NCI-H2107 (cell line): Measurements from ENCODE around the gene MRPL18.
"Not testable (repeated sequence)": the region's sequence is repeated elsewhere in the genome, so short reads cannot be mapped to it uniquely, and the experiment has no call there.

Experiments used
- DNase-seq: peaks from one replicate; lab custom pipeline; 2025; lab: John Stamatoyannopoulos, UW

MRPL18 gene

DNA sequence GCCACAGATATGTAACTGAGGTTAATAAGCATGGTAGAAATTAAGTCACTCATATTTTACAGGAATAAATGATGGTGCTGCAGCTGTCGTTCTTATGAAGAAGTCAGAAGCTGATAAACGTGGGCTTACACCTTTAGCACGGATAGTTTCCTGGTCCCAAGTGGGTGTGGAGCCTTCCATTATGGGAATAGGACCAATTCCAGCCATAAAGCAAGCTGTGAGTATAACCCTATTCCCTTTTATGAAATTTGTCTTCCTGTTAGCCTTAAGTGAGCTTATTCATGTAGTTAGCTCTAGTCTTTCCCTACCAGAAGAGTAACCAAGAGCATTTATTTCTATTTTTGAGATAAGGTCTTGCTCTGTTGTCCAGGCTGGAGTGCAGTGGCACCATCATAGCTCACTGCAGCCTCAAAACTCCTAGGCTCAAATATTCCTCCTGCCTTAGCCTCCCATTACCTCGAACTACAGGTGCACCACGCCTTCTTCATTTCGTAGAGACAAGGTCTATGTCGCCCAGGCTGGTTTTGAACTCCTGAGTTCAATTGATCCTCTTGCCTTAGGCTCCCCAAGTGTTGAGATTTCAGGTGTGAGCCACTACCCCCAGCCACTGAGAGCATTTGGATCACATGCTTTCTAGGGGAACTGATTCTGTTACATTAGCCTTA is 12.9 kb upstream of the MRPL18 start:
- no peak for DNase-seq

DNA sequence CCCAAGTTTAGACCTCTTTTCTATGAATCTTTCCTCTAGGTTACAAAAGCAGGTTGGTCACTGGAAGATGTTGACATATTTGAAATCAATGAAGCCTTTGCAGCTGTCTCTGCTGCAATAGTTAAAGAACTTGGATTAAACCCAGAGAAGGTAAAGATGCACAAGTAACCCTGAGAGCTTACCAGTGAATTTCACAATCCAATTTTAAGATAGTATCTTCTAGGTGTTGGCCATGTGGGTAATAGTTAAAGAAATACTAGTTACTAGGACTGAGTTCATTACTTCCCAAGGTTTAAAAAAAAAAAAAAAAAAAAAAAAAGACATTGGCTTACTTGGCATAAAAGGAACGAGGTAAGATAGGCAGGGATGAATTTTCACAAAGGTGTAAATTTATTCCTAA is 12.1 kb upstream of the MRPL18 start:
- DNase-seq, result no peak

DNA sequence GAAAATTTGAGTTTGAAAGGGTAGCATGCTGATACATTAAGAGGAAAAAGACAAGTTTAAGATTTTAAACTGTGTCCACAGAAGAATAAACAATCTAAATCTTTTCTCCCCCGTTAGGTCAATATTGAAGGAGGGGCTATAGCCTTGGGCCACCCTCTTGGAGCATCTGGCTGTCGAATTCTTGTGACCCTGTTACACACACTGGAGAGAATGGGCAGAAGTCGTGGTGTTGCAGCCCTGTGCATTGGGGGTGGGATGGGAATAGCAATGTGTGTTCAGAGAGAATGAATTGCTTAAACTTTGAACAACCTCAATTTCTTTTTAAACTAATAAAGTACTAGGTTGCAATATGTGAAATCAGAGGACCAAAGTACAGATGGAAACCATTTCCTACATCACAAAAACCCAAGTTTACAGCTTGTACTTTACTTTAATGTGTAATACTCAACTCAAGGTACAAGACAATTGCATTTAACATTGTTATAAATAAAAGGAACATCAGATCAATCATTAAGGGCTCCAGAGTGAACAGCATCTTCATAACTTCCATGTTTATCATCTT is 11.6 kb upstream of the MRPL18 start:
- DNase-seq, result no peak

DNA sequence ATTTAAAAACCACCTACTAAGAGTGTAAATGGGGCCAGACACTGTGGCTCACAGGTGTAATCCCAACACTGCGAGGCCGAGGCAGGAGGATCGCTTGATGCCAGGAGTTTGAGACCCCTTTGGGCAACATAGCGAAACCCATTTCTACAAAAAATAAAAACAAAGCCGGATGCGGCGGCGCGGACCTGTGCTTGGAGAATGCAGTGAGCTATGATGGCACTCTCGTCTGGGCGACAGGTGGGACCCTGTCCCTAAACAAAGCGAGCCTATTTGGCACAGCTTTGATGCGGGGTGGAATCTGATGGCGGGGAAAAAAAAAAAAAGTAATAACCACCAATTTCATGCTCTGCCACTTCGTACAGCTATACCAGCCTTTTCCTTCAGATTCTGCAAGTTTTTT is 2.0 kb upstream of the MRPL18 start:
- DNase-seq, result no peak

DNA sequence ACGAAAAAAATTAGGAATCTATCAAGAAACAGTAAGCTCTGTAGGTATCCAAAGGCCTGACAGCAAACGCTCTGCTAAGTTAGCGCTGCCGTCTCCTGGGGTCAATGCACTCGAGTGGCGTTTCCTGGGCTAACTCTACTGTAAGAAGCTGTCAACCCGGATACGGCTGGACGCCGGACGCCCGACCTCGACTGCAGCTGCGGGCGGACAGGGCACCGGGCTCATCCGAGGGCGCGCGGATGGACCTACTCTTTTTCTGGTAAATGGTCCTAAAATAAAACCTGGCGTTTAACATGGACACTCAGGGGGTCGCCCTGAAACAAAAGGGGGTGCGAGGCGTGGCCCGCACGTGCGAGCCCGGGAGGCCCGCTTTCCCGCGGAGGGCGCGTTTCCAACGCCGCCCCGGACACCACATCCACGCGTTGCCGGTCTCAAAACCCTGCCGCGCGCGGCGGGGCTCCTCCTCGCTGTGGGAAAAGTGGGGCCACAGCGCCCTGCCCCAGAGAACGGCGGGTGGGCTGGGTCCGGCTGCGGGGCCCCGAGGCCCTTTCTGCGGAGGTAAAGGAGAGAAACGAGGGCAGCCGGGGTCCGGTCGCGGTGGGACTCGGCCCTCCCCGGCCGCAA is 1.4 kb upstream of the MRPL18 start:
- DNase-seq, result no peak

DNA sequence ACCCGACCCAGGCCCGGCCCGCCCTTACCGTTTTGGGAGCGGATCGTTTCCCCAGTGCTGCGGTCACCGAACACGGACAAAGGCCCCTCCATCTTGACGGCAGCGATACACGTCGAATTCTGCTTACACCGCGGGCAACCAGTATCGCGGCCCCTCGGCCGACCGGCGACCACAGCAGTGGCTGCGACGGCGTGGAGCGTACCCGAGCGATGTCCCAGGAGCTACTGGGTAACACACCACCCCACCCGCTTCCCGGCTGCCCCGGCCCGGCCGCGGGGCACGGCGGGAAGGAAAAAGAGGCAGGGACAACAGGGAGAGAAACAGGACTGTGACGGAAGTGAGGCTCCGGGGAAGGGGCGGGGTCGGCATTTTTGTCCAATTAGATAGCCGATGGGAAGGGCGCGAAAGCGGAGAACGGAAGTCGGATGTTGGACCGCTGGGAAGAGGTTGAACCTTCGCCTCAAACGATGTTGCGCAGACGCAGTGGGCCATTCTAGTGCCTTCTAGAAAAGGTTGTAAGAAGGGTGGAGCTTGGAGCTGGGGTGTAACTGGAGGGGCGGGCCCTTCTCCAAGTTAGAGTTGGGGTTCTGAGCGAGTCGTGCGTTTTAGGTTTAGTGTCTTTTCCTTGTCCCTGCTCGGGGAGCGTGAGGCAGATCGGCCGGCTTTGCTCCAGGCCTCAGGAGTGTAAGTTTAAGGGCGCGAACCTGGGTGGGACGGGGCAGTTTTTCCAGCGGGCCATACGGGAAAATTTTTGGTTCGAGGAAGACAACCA is 704 bp upstream of the MRPL18 start, which contains the start of gene TCP1:
TSS of gene TCP1 (minus strand) at position 226 of the 772 bp plus-strand sequence. CDS start at position 92, 134 bp downstream.
- DNase-seq, result peak; percentile 98

DNA sequence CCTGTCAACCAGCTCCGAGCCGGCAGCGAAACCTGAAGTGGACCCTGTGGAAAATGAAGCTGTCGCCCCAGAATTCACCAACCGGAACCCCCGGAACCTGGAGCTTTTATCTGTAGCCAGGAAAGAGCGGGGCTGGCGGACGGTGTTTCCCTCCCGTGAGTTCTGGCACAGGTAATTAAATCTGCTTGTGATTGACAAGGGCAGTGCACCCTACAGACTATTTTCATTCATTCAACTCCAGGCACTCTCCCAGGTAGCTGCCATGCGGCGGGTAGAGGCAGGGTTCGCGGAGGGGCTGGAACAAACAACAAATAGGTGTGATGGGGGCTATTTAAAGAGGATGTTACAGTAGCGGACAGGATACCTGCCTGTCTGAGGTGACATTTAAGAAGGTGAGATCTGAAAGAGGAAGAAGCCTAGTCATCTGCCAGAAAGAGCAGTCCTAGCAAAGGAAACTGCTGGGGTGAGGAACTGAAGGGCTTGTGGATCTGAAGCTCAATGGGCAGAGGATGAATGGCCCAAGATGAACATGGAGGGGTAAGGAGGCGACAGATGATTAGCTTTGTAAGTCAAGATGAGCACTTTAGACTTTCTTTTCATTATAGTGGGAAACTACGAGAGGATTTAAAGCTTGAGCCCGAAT is 810 bp downstream of the MRPL18 start:
- DNase-seq, result no peak

DNA sequence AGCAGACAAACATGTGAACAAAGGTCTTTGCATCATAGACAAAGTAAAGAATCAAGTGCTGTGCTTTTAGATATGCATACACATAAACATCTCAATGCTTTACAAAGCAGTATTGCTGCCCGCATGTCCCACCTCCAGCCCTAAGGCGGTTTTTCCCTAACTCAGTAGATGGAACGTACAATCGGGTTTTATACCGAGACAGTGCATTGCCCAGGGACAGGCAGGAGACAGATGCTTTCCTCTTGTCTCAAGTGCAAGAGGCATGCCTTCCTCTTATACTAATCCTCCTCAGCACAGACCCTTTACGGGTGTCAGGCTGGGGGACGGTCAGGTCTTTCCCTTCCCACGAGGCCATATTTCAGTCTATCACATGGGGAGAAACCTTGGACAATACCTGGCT is 4.7 kb downstream of the MRPL18 start:
- not testable (repeated sequence) for DNase-seq

DNA sequence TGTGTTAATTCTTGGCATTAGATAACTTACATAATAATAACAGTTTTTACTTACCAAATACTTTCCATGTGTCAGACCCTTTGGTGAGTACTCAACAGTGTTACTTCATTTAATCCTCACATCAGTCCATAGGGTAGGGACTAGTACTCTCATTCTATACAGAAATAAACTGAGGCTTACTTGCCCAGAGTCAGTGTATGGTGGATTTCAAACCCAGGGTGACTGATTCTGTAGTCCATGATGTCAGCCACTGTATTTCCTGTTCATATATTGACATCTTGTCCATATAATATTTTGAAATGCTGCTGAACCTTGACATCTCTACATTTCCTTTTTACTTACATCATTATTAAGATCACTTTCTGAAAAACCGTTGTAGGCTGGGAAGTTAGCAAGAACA is 7.3 kb downstream of the MRPL18 start:
- no peak for DNase-seq

DNA sequence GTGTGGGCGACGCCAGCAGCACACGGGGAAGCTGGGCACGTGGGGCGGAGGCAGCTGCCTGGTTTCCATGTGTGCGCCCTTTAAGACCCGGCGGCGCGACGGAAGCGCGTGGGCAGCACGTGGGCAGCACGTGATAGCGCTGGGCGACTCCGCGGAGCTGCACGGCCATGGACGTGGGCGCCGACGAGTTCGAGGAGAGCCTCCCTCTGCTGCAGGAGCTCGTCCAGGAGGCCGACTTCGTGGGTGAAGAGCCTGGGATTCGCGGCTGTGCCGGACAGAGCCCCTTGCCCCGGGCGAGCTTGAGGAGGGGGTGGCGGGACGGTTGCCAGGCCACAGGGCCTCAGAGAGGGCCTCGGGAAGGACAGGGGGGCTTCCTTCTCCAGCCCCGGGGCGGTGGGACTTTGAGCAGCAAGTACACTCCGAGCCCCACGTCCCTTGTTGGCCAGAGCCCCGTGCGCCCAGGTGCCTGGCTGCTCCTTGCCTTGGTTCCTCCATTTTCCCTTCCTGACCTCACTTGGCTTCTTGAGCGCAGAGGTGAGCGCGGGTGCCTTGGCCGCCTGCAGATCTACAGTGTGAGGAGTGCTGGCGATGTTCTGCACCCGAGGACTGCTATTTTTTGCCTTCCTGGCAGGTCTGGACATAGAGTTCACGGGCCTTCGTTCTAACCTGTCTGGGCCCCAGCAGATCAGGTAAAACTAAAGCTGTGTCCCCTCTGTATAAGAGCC is 10.0 kb downstream of the MRPL18 start, which contains the start of gene PNLDC1:
TSS of gene PNLDC1 (plus strand) at position 136 of the 725 bp plus-strand sequence. CDS start at position 168, 32 bp downstream.
- DNase-seq, result no peak

DNA sequence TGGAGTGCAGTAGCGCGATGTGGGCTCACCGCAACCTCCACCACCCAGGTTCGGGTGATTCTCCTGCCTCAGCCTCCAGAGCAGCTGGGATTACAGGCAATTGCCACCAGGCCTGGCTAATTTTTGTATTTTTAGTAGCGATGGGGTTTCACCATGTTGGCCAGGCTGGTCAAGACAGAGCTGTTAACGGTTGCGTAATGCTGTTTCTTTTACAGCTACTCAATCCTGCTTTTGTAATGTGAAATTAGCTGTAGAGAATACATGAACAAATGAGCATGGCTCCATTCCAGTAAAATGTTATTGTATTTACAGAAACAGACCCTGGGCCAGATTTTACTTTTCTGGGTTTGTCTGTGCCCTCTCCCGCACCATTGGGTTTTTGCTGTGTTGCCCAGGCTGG is 11.7 kb downstream of the MRPL18 start:
- DNase-seq, result no peak

DNA sequence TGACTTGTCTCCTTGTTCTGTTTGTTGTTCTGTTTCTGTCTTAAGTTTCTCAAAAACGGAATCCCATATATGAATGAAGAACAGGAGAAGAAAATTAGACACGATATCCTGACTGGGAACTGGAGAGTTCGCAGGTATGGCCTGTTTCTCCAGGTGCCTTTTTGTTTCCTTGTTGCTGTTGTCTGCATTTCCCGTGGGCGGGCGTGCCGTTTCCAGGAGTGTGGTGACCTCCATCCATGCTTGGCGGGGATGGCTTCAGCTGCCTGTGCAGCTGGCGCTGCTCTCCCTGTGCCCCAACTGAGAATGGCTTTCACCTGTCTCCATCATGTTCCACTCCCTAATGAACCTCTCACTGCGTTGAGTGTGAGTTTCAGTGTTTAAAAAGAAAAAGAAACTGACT is 14.2 kb downstream of the MRPL18 start:
- DNase-seq, result no peak

DNA sequence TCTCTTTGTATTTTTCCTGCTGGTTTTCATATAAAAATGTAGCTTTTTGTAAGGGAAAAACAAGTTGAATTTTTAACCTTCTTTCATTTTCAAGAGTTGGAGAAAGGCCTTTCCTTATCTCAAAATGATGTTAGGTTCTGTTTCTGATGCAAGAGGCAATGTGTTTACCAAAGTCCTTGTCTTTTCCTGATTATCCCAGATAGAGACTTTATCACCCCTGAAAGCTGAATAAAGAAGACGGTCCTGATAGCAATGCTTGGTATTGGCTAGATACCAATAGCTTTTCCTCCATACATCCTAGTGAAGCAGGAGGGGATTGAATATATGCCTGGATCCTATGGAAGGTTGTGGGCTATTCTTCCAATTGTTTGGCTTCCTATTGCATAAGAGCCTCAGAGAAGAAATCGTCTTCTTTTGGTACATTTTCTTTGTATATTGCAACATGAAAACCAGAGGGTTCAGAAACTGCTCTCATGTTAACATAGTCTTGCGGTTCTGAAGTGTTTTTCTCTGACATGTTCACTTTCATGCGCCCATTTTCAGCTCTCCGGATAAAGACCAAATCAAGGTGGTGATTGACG is 15.3 kb downstream of the MRPL18 start:
- no peak for DNase-seq

DNA sequence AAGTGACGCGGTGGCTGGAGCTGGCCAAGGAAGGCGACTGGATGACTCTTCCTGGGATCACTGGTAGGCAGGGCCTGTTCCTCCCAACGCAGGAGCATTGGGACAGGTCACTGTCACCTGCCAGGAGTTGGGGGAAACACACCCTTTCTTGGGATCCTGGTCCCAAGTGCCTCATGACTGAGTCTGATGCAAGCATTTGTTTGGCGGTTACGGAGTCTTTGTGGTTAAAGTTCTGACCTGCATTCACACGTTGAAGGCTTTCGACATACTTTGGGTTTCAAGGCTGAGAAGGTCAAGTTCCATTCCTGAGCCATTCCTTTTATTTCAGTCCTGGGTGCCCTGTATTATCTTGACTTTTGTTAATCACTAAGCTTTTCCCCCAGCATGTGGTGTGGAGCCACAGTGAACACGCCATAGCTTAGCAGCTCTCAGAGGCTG is 15.8 kb downstream of the MRPL18 start:
- DNase-seq, result no peak

DNA sequence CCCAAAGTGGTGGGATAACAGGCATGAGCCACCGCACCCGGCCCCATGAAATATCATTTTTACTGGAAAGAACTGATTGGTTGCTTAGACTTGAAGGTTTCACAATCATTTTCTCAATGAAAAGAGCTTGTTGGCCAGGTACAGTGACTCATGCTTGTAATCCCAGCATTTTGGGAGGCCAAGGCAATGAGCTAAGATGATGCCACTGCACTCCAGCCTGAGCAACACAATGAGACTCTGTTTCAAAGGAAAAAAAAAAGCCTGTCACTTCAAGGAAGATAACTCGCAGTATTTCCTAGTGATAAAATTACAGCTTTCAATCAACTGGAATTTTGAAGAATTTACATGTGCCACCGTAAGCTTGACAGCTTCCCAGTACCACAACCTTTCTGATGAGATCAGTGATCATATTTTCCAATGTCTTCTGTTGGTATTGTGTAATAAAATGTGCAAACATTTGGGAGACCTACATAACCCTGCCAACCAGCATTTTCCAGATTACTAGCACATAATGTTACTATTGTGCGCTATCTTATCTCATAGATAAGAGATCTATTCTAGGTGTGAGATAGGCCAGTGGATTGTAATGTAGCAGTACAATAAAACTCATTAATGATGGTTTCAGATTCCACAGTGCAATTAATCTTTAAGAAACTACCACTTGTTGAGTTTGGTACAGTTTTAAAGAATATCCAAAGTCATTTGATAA is 17.0 kb downstream of the MRPL18 start:
- no peak for DNase-seq

DNA sequence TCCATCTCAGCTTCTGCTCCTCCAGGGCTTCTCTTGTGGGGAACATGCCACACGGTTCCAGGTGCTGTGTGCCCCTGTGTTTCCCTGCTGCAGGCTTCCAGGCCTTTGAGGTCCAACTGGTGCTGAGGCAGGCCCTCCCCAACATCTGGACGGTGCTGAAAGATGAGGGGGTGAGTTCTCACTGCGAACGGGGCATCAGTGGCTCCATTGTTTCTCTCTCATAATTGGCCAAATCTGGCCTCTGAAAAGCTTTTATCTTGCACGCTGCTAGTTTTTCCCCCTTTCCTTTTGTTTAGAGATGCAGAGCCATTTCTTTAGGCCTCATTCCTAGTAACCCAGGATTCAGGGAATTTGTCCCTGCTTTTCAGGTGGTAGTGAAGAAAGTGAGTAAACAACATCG is 18.4 kb downstream of the MRPL18 start:
- no peak for DNase-seq

DNA sequence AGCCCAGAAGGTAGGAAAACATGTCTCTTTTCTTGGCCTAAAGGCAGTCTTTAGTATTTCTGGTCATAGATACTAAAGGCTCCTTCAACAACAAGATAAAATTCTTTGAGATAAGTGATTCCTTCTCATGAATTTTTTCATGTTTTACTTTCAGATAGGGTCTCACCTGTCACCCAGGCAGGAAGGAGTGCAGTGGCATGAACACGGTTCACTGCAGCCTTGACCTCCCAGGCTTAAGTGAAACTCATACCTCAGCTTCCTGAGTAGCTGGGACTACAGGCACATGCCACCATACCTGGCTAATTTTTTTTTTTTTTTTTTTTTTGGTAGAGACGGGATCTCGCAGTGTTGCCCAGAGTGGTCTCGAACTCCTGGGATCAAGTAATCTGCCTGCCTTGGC is 18.9 kb downstream of the MRPL18 start:
- DNase-seq, result no peak

DNA sequence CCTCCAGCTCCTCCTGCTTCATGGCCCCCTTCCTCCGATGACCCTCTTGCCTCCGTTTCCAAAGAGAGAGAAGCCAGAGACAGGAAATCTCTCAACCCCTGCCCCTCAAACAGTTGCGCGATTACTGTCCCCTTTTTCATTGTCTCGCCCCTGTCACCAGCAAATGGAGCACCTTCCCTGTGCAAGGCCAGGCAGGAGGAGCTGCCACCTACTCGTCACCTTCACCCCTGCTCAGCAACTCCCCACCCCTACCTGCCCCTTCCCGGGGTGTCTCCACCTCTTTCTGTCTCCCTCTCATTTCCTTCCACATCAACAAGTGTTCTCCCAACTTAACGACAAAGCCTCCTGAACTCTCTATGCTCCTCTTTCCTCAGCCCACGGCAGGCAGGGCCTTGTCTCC is 23.5 kb downstream of the MRPL18 start:
- DNase-seq, result no peak

DNA sequence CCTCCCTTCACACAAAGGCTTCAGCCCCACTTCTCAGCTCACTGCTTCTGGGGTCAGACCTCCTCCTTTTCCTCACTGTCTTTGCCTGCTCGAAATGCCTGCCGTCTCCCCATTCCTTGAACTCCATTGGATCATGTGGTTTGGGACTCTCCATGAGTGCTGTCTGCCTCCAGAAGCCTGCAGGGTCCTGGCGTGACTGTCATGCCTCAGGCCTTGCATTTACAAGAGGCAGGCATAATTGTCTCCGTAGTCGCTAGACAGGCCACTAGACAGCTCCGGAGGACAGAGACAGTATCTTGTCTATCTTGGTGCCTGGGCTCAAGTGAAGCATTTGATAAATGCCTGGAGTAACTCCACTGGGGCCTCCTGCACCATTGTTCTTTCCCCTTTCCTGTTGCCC is 25.1 kb downstream of the MRPL18 start:
- DNase-seq, result no peak

DNA sequence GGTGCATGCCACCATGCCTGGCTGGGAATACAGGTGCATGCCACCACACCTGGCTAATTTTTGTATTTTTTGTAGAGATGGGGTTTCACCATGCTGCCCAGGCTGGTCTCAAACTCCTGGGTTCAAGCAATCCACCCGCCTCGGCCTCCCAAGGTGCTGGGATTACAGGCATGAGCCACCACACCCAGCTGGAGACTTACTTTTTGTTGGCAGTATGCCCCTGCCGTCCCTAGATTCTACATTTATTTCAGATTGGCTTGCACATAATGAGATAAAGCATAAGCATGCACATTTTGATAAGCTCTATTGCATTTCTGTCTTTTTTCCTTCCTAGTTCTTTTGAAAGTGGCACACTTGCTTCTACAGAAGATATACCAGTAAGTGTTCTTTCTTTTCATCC is 26.5 kb downstream of the MRPL18 start:
- not testable (repeated sequence) for DNase-seq
